IMR-90 (cell line): ENCODE data around the gene DRAXIN. TPM values are rescaled to one million over a fixed set of nuclear protein-coding genes. Genes with fewer than 3 reads are reported as not detected.

Experiments used
- ATAC-seq: fragments of 200-7000 bp; cut with Tn5 transposase; 2 replicates; pipeline ENCODE4 v1.9.1; 2020; ENCODE audit warnings: low read depth, mild to moderate bottlenecking, moderate library complexity
- BruUV-seq: library from RNA; stranded (reverse); fragments of 400-500 nt; replicated peaks from 2 replicates; lab custom pipeline; 2021; lab: Mats Ljungman, UMichigan
- CTCF ChIA-PET: fragments of 300-600 bp; formaldehyde crosslinking; extraction: SDS; loops from one replicate; lab custom pipeline; 2021; ENCODE audit warnings: antibody characterized with exemption; lab: Yijun Ruan, JAX
- POLR2A ChIA-PET: fragments of 300-600 bp; sonication (Branson Sonifier 250); formaldehyde crosslinking; loops from one replicate; lab custom pipeline; 2022; ENCODE audit warnings: antibody characterized with exemption; ENCODE audit not compliant: unreplicated experiment; lab: Charles Lee
- DNase-seq: peaks from one replicate; pipeline ENCODE4 v3.0.0; 2013
- H2AFZ ChIP-seq: replicated peaks from 2 replicates; pipeline ENCODE3; 2013; ENCODE audit warnings: low read length, mild to moderate bottlenecking; ENCODE audit not compliant: poor library complexity
- H2AK5ac ChIP-seq: 2 replicates; pipeline ENCODE4 v1.6.1; 2013; ENCODE audit warnings: low read depth, low read length, inconsistent platforms
- H2AK9ac ChIP-seq: replicated peaks from 2 replicates; pipeline ENCODE3; 2013; ENCODE audit warnings: mild to moderate bottlenecking, low read depth, low read length, moderate library complexity; ENCODE audit not compliant: poor library complexity
- H2BK120ac ChIP-seq: 2 replicates; pipeline ENCODE4 v1.6.1; 2013; ENCODE audit warnings: low read depth, low read length, inconsistent platforms
- H2BK15ac ChIP-seq: 3 replicates; pipeline ENCODE4 v1.6.1; 2013; ENCODE audit warnings: low read depth, low read length, inconsistent platforms
- H2BK20ac ChIP-seq: 2 replicates; pipeline ENCODE4 v1.6.1; 2013; ENCODE audit warnings: low read depth, mild to moderate bottlenecking, inconsistent platforms, low read length, moderate library complexity
- H2BK5ac ChIP-seq: 2 replicates; pipeline ENCODE4 v1.6.1; 2013; ENCODE audit warnings: mild to moderate bottlenecking, low read depth, low read length, inconsistent platforms; ENCODE audit not compliant: poor library complexity, severe bottlenecking
- H3K14ac ChIP-seq: replicated peaks from 2 replicates; pipeline ENCODE4 v1.6.1; 2013; ENCODE audit warnings: low read depth, low read length, inconsistent platforms
- H3K18ac ChIP-seq: 2 replicates; pipeline ENCODE4 v1.6.1; 2013; ENCODE audit warnings: low read depth, low read length, control low read depth
- H3K23ac ChIP-seq: 2 replicates; pipeline ENCODE4 v1.6.1; 2013; ENCODE audit warnings: low read depth, low read length, inconsistent platforms
- H3K27ac ChIP-seq: 2 replicates; pipeline ENCODE4 v1.5.1; 2013; ENCODE audit warnings: mild to moderate bottlenecking, control low read depth, low read length; ENCODE audit not compliant: insufficient read depth
- H3K27me3 ChIP-seq: 2 replicates; pipeline ENCODE4 v1.6.1; 2013; ENCODE audit warnings: low read length; ENCODE audit not compliant: control insufficient read depth, insufficient read depth
- H3K36me3 ChIP-seq: 2 replicates; pipeline ENCODE4 v1.6.1; 2013; ENCODE audit warnings: low read length, mixed read lengths; ENCODE audit not compliant: control insufficient read depth, insufficient read depth
- H3K4ac ChIP-seq: 2 replicates; pipeline ENCODE4 v1.6.1; 2013; ENCODE audit warnings: low read depth, low read length, inconsistent platforms
- H3K4me1 ChIP-seq: 2 replicates; pipeline ENCODE4 v1.6.1; 2013; ENCODE audit warnings: low read length, mixed read lengths; ENCODE audit not compliant: control insufficient read depth, insufficient read depth
- H3K4me2 ChIP-seq: 2 replicates; pipeline ENCODE4 v1.6.1; 2013; ENCODE audit warnings: low read depth, mild to moderate bottlenecking, control low read depth, low read length, moderate library complexity
- H3K4me3 ChIP-seq: 2 replicates; pipeline ENCODE4 v1.5.1; 2013; ENCODE audit warnings: low read depth, mild to moderate bottlenecking, control low read depth, low read length, moderate library complexity; ENCODE audit not compliant: insufficient read depth
- H3K56ac ChIP-seq: 2 replicates; pipeline ENCODE4 v1.6.1; 2013; ENCODE audit warnings: low read length, inconsistent platforms; ENCODE audit not compliant: insufficient read depth; ENCODE audit errors: extremely low read depth
- H3K79me1 ChIP-seq, 2 experiments: 2 replicates each; pipeline ENCODE4 v1.6.1; 2013; ENCODE audit warnings: low read length in 2 of 2, inconsistent platforms in 1 of 2, low read depth in 1 of 2
- H3K9ac ChIP-seq: 2 replicates; pipeline ENCODE4 v1.6.1; 2013; ENCODE audit warnings: low read depth, low read length, control low read depth
- H3K9me1 ChIP-seq: 2 replicates; pipeline ENCODE4 v1.6.1; 2013; ENCODE audit warnings: low read length, inconsistent platforms; ENCODE audit not compliant: insufficient read depth
- H3K9me3 ChIP-seq: 2 replicates; pipeline ENCODE4 v1.6.1; 2013; ENCODE audit warnings: low read length; ENCODE audit not compliant: control insufficient read depth, insufficient read depth
- H4K20me1 ChIP-seq: 2 replicates; pipeline ENCODE4 v1.6.1; 2013; ENCODE audit warnings: low read length, inconsistent platforms; ENCODE audit not compliant: insufficient read depth
- H4K5ac ChIP-seq: 2 replicates; pipeline ENCODE4 v1.6.1; 2013; ENCODE audit warnings: mild to moderate bottlenecking, low read depth, low read length, control low read depth
- H4K8ac ChIP-seq, 2 experiments: 2 replicates each; pipeline ENCODE4 v1.6.1; 2013; ENCODE audit warnings: low read depth in 2 of 2, low read length in 2 of 2, control low read depth in 1 of 2, inconsistent platforms in 1 of 2
- H4K91ac ChIP-seq: 2 replicates; pipeline ENCODE4 v1.6.1; 2013; ENCODE audit warnings: low read depth, low read length, inconsistent platforms; ENCODE audit not compliant: insufficient read depth
- CEBPB ChIP-seq: IDR thresholded peaks from 2 replicates; pipeline ENCODE4 v1.6.1; 2012; ENCODE audit warnings: low read depth, low read length, improper control_type of control experiment
- CHD1 ChIP-seq: IDR thresholded peaks from 2 replicates; pipeline ENCODE4 v1.6.1; 2012; ENCODE audit warnings: low read depth, low read length, improper control_type of control experiment
- ELK1 ChIP-seq: fragments of 150-350 bp; IDR thresholded peaks from 2 replicates; pipeline ENCODE4 v1.6.1; 2016; ENCODE audit warnings: low read depth, mild to moderate bottlenecking, low read length, moderate library complexity, borderline replicate concordance
- MAZ ChIP-seq: IDR thresholded peaks from 2 replicates; pipeline ENCODE4 v1.6.1; 2012; ENCODE audit warnings: low read depth, mild to moderate bottlenecking, low read length, improper control_type of control experiment, moderate library complexity, borderline replicate concordance
- NFE2L2 ChIP-seq: fragments of 150-350 bp; IDR thresholded peaks from 2 replicates; pipeline ENCODE4 v1.6.1; 2016; ENCODE audit warnings: low read depth, mild to moderate bottlenecking, low read length
- RCOR1 ChIP-seq: IDR thresholded peaks from 2 replicates; pipeline ENCODE4 v1.6.1; 2012; ENCODE audit warnings: mild to moderate bottlenecking, low read length, improper control_type of control experiment; ENCODE audit not compliant: insufficient replicate concordance
- RFX5 ChIP-seq: IDR thresholded peaks from 2 replicates; pipeline ENCODE4 v1.8.0; 2012; ENCODE audit warnings: low read depth, mild to moderate bottlenecking, low read length, moderate library complexity
- SMC3 ChIP-seq: fragments of 150-350 bp; IDR thresholded peaks from 2 replicates; pipeline ENCODE4 v1.6.1; 2016; ENCODE audit warnings: low read depth, mild to moderate bottlenecking, antibody characterized with exemption, low read length, moderate library complexity
- WGBS, 2 experiments: methylation state at CpG; one replicate each; pipeline versions ENCODE4 v1.1.5 to v1.1.7; 2013; ENCODE audit warnings: missing lambda C conversion rate in 2 of 2; ENCODE audit not compliant: insufficient read length in 1 of 2; ENCODE audit errors: extremely low coverage in 2 of 2; 5-methylcytosine and 5-hydroxymethylcytosine counted together
- dilution Hi-C: fragments of 300-500 bp; cut with HindIII; formaldehyde crosslinking; loops from one replicate; pipeline ENCODE4 v1.14.3; 2018; ENCODE audit warnings: low sequenced_read_pairs; ENCODE audit not compliant: unreplicated experiment
- in situ Hi-C: fragments of 300-500 bp; cut with MboI; formaldehyde crosslinking; loops from 3 replicates; pipeline ENCODE4 v1.14.3; 2019; ENCODE audit warnings: low sequenced_read_pairs, inconsistent platforms, mixed read lengths
- intact Hi-C: fragments of 100-400 bp; cut with micrococcal nuclease; formaldehyde crosslinking; loops from 2 replicates; pipeline ENCODE4 v1.10.0; 2022
- polyA plus RNA-seq, 3 experiments: library from polyadenylated mRNA; depleted of rRNA; stranded (reverse); fragments of >200 nt; gene quantifications; 2 replicates each; pipeline ENCODE4 v1.2.3, GENCODE V29; 2012; ENCODE audit warnings: low replicate concordance in 1 of 3
- total RNA-seq: library from RNA; depleted of rRNA; stranded (reverse); fragments of >200 nt; gene quantifications from 2 replicates; pipeline ENCODE4 v1.2.3, GENCODE V29; 2012

The DRAXIN gene
- total and polyA plus RNA-seq, 2 of the 4 experiments (the other 2 are of a cell fraction), result under 0.01 to 0.02 TPM

DNA sequence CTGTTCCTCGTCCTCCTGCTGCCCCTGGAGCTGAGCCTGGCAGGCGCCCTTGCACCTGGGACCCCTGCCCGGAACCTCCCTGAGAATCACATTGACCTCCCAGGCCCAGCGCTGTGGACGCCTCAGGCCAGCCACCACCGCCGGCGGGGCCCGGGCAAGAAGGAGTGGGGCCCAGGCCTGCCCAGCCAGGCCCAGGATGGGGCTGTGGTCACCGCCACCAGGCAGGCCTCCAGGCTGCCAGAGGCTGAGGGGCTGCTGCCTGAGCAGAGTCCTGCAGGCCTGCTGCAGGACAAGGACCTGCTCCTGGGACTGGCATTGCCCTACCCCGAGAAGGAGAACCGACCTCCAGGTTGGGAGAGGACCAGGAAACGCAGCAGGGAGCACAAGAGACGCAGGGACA, 14.8 kb downstream of the DRAXIN start:
- H4K5ac ChIP-seq, result no peak overlapping the region
- no peak overlapping the region for H2AK9ac ChIP-seq
- peaks cover 4% of the 10 kb centered on the region for H3K9me1 ChIP-seq
- H3K4me1 ChIP-seq, result no peaks in the 10 kb centered on the region; the same call in 1 of the 2 replicates
- no TSS peak for BruUV-seq
- ChIA-PET POLR2A (no interaction called here), CTCF (no interaction called here)
- dilution Hi-C loops, result no loop called here
- H2BK20ac ChIP-seq, result no peak overlapping the region
- no peaks in the 10 kb centered on the region for H3K9me3 ChIP-seq
- intact Hi-C loops, result no loop called here
- no peak overlapping the region for H3K23ac ChIP-seq
- H3K27me3 ChIP-seq, result peaks cover 43% of the 10 kb centered on the region
- H4K8ac ChIP-seq, result no peak overlapping the region
- H3K18ac ChIP-seq, result no peak overlapping the region
- H3K36me3 ChIP-seq, result no peaks in the 10 kb centered on the region
- H2AFZ ChIP-seq, result no peak overlapping the region
- no peak overlapping the region for H3K4ac ChIP-seq
- H4K91ac ChIP-seq, result no peak overlapping the region
- no peak for ATAC-seq
- no peak overlapping the region for H2AK5ac ChIP-seq
- no peak overlapping the region for H3K14ac ChIP-seq
- 77% methylated on average over 6 of the region's 14 CpGs; no CpG with 5 or more reads in 1 of the 2 experiments for WGBS, 2 experiments
- no peaks in the 10 kb centered on the region for H3K79me1 ChIP-seq
- no peak overlapping the region for H3K56ac ChIP-seq
- H2BK5ac ChIP-seq, result no peak overlapping the region
- H2BK15ac ChIP-seq, result no peak overlapping the region
- DNase-seq, result no peak
- no peaks in the 10 kb centered on the region for H4K20me1 ChIP-seq
- no peak overlapping the region for H3K9ac ChIP-seq
- no peak overlapping the region for H3K4me2 ChIP-seq
- in situ Hi-C loops, result no loop called here
- no peak overlapping the region for H2BK120ac ChIP-seq
- TF ChIP-seq CHD1 (no peak), NFE2L2 (no peak), CEBPB (no peak), RFX5 (no peak), SMC3 (no peak), ELK1 (no peak), MAZ (no peak), RCOR1 (no peak)
- H3K27ac ChIP-seq, result no peak overlapping the region
- H3K4me3 ChIP-seq, result no peak overlapping the region
